ENCODE results near the gene BEST3. TPM values are rescaled to one million over a fixed set of nuclear protein-coding genes. Genes with fewer than 3 reads are reported as not detected.
"Not testable (repeated sequence)": the region's sequence is repeated elsewhere in the genome, so short reads cannot be mapped to it uniquely, and the experiment has no call there.

The BEST3 gene
- total RNA-seq, 4 donors from 2014 or later: 0.24 TPM; not detected in 3

DNA sequence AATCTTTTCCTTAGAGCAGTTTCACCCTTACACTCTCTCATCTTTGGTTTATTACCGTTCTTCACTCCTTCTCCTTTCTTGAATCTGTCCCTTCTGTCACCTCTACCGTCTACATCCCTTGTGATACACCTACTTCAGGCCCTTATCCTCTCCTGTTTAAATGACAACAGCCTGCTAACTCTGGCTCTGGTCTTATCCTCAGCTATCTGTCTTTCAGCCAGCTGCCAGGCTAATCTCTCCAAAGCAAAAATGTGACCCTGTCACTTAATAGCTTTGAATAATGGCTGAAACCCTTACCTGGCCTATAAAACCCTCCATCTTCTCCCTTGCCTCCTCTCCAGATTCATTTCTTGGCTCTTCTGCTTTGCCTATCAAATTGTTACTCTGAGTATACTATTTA is 32.3 kb downstream of the BEST3 start:
- intact Hi-C loops (cut with DNase I): no loop called here
- WGBS, 2 donors: 75 to 78% methylated on average over 2 of the region's 2 CpGs

GRCh38 chr12:69664930-69665377 is 34.1 kb downstream of the BEST3 start:
- H3K9me3 ChIP-seq; intact Hi-C loops (cut with DNase I); H3K36me3 ChIP-seq; DNase-seq; H3K4me3 ChIP-seq (replicated peaks in 1 of 3); H3K27me3 ChIP-seq; H3K4me1 ChIP-seq; H3K27ac ChIP-seq: not testable (repeated sequence)
- 67 to 79% methylated on average over 6 of the region's 6 CpGs for WGBS, 2 donors

More for the DNA sequence above, 32.3 kb downstream of the BEST3 start:
- H3K27ac ChIP-seq: no peak overlapping the region
- H3K9me3 ChIP-seq: no peaks in the 10 kb centered on the region
- no peak for TF ChIP-seq CTCF (IDR thresholded peaks at IDR 0.05)
- no peak for TF ChIP-seq POLR2A (IDR thresholded peaks at IDR 0.05)
- DNase-seq: no peak
- H3K36me3 ChIP-seq: no peaks in the 10 kb centered on the region
- no peaks in the 10 kb centered on the region for H3K27me3 ChIP-seq
- H3K4me3 ChIP-seq (replicated peaks in 1 of 3): no peak overlapping the region
- H3K4me1 ChIP-seq: no peaks in the 10 kb centered on the region

GRCh38 chr12:69663726-69664125 is 35.4 kb downstream of the BEST3 start:
- Histone ChIP-seq H3K4me1 (no peaks in the 10 kb centered on the region), H3K4me3 (replicated peaks in 1 of 3) (no peak overlapping the region), H3K36me3 (no peaks in the 10 kb centered on the region), H3K9me3 (no peaks in the 10 kb centered on the region), H3K27me3 (no peaks in the 10 kb centered on the region), H3K27ac (no peak overlapping the region)
- no peak for TF ChIP-seq CTCF (IDR thresholded peaks at IDR 0.05)
- TF ChIP-seq POLR2A (IDR thresholded peaks at IDR 0.05): no peak
- WGBS, 2 donors: 81 to 91% methylated on average over 3 of the region's 3 CpGs
- no peak for DNase-seq
- intact Hi-C loops (cut with DNase I): no loop called here

GRCh38 chr12:69662764-69663163 is 36.3 kb downstream of the BEST3 start:
- intact Hi-C loops (cut with DNase I): no loop called here
- no peak overlapping the region for H3K27ac ChIP-seq

GRCh38 chr12:69661386-69661785 is 37.7 kb downstream of the BEST3 start:
- Histone ChIP-seq H3K27ac (no peak overlapping the region), H3K27me3 (no peaks in the 10 kb centered on the region), H3K9me3 (no peaks in the 10 kb centered on the region), H3K36me3 (no peaks in the 10 kb centered on the region), H3K4me1 (no peaks in the 10 kb centered on the region), H3K4me3 (replicated peaks in 1 of 3) (no peak overlapping the region)
- intact Hi-C loops (cut with DNase I): no loop called here
- no peak for DNase-seq
- 90 to 94% methylated on average over 4 of the region's 4 CpGs for WGBS, 2 donors
- TF ChIP-seq CTCF (IDR thresholded peaks at IDR 0.05) (no peak), POLR2A (IDR thresholded peaks at IDR 0.05) (no peak)

More at GRCh38 chr12:69662764-69663163, 36.3 kb downstream of the BEST3 start:
- no peak for DNase-seq
- H3K9me3 ChIP-seq: no peaks in the 10 kb centered on the region
- TF ChIP-seq POLR2A (IDR thresholded peaks at IDR 0.05) (no peak), CTCF (IDR thresholded peaks at IDR 0.05) (no peak)
- no peaks in the 10 kb centered on the region for H3K27me3 ChIP-seq
- no peak overlapping the region for H3K4me3 ChIP-seq (replicated peaks in 1 of 3)
- H3K36me3 ChIP-seq: no peaks in the 10 kb centered on the region
- H3K4me1 ChIP-seq: no peaks in the 10 kb centered on the region
